Stimulated activated CD8-positive, alpha-beta memory T cell treated with anti-CD3 and anti-CD28 coated beads, Interleukin-15, amount 100 ng/mL, for 48 hours (primary cell): Measurements from ENCODE around the gene HCN2.

Experiments used
- DNase-seq, 2 donors: peaks; one replicate each; pipeline ENCODE4 v3.0.0-alpha.2; 2020; ENCODE audit warnings: low read depth in 2 of 2

The HCN2 gene

GRCh38 chr19:571566-571974 is 18.1 kb upstream of the HCN2 start:
- DNase-seq = no peak

GRCh38 chr19:572140-572742 is 17.4 kb upstream of the HCN2 start, which contains the start of gene BSG:
BSG (plus strand) TSS chr19:572596; CDS start chr19:572635, 39 bp downstream.
- peak; percentile 98 to 99 for DNase-seq

GRCh38 chr19:572743-573518 is 16.8 kb upstream of the HCN2 start:
- no peak for DNase-seq

GRCh38 chr19:573519-573825 is 16.2 kb upstream of the HCN2 start:
- no peak for DNase-seq

- DNase-seq = no peak
Measured at GRCh38 chr19:574658-575526, 14.8 kb upstream of the HCN2 start.

- no peak for DNase-seq
Measured at GRCh38 chr19:575527-576506, 13.9 kb upstream of the HCN2 start.

GRCh38 chr19:576768-577438 is 12.8 kb upstream of the HCN2 start:
- DNase-seq = no peak

GRCh38 chr19:577439-578392 is 12.0 kb upstream of the HCN2 start:
- no peak for DNase-seq

- DNase-seq = no peak
Measured at GRCh38 chr19:579111-579841, 10.4 kb upstream of the HCN2 start.

- no peak for DNase-seq
Measured at GRCh38 chr19:579842-580155, 9.9 kb upstream of the HCN2 start.

GRCh38 chr19:580274-580835 is 9.3 kb upstream of the HCN2 start:
- no peak for DNase-seq

- DNase-seq = no peak
Measured at GRCh38 chr19:581399-582111, 8.1 kb upstream of the HCN2 start.

GRCh38 chr19:582497-583197 is 7.0 kb upstream of the HCN2 start:
- no peak for DNase-seq

GRCh38 chr19:583198-583967 is 6.3 kb upstream of the HCN2 start:
- no peak for DNase-seq

- DNase-seq = no peak
Measured at GRCh38 chr19:583968-584239, 5.8 kb upstream of the HCN2 start.

- peak; percentile 51 to 60 for DNase-seq
Measured at GRCh38 chr19:584240-585001, 5.3 kb upstream of the HCN2 start.
